Measurements from ENCODE around the gene SLC27A6.

Gene SLC27A6

GRCh38 chr5:129073111-129073510, 107.8 kb downstream of the SLC27A6 start:
- no peak for DNase-seq

- DNase-seq: no peak
Measured at GRCh38 chr5:129074903-129075302, 109.6 kb downstream of the SLC27A6 start.

GRCh38 chr5:129077433-129078075, 112.3 kb downstream of the SLC27A6 start:
- DNase-seq: no peak

DNA sequence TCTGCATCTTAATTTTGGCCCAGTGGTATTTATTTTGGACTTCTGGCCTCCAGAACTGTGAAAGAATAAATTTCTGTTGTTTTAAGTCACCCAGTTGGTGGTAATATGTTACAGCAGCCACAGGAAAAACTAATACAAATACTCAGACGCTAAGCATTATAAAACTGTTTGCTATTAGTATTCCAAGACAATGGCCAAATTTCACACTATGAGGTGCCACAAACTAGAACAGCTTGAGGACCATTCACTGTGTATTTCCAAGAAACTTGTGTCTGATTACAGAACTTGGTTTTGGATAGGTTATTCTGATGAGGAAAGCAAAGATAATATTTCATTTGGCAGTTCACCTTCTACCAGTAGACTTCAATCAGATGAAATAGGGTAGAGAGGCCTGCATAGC, 113.0 kb downstream of the SLC27A6 start:
- DNase-seq: no peak

DNA sequence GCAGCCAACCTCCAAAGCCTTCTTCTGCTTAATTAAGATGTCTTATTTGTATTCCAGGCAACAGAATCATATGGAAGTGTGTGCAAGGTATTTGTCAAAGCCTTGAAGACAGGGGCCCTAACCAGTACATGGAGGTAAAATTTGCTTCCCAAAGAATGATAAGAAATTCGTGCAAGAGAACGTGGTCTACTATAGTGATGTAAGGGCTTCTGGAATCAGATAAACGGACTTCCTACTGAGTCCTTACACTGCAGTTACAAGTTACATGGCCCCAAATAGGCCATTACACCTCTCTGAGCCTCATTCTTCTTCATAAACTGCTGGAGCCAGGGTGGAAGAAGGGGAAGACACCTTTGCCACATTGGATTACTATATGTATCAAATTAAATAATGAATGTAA, 113.4 kb downstream of the SLC27A6 start:
- no peak for DNase-seq

DNA sequence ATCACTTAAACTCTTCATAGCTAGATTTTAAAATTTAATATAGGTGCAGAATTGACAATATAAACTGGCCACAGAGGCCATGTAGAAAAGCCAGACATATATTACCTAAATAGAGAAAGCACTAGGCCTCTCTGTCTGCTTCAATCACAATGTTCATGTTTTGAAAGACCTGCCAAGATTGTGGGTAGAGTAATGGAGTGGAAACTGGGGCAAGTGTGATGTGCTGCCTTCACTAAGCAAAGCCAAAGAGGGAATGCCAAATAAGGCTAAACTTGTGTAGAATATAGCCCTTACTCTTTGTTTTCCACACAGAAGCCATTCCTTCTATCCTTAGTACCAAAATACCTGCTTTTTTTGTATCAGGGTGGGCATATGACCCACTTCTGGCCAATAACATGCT, 114.2 kb downstream of the SLC27A6 start:
- no peak for DNase-seq

DNA sequence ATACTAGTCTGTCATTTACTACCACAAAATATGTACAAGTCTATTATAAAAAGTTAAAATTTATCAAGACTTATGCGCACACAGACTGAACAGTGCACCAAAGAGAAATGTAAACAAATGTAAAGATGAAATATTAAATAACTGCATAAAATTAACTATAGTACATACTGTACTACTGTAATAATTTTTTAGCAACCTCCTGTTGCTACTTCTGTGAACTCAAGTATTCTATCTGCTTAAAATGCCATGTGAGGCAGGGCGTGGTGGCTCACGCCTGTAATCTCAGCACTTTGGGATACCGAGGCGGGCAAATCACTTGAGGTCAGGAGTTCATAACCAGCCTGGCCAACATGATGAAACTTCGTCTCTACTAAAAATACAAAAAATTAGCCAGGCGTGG, 115.5 kb downstream of the SLC27A6 start:
- DNase-seq: no peak

GRCh38 chr5:129082225-129083136, 117.2 kb downstream of the SLC27A6 start:
- DNase-seq: no peak

All from stimulated activated naive CD4-positive, alpha-beta T cell (primary cell).